Esophagus muscularis mucosa (tissue), 4 donors: ENCODE data around the gene PRKAR2A. TPM values are rescaled to one million over a fixed set of nuclear protein-coding genes. Genes with fewer than 3 reads are reported as not detected.

Source experiments
- DNase-seq: peaks from one replicate; pipeline ENCODE4 v3.0.0-alpha.2; 2017; ENCODE audit errors: extremely low spot score
- H3K27ac ChIP-seq, 4 donors: fragments of 200-600 bp; sonication (generic); replicated peaks in 1 of 4; 1 replicate in 3 of 4; 2 replicates in 1 of 4; pipeline ENCODE4 v1.5.1; 2016 to 2019; ENCODE audit warnings: mild to moderate bottlenecking in 1 of 4
- H3K27me3 ChIP-seq, 4 donors: fragments of 200-600 bp; sonication (generic); one replicate each; pipeline versions ENCODE4 v1.5.1 to v1.6.0; 2016 to 2019
- H3K36me3 ChIP-seq, 4 donors: fragments of 200-600 bp; sonication (generic); one replicate each; pipeline ENCODE4 v1.5.1; 2016 to 2019
- H3K4me1 ChIP-seq, 4 donors: fragments of 200-600 bp; sonication (generic); one replicate each; pipeline ENCODE4 v1.5.1; 2016 to 2019
- H3K4me3 ChIP-seq, 4 donors: fragments of 200-600 bp; sonication (generic); 1 replicate in 2 of 4; 2 replicates in 2 of 4; pipeline ENCODE4 v1.5.1; 2016 to 2019; ENCODE audit warnings: mild to moderate bottlenecking in 4 of 4, moderate library complexity in 1 of 4
- H3K9me3 ChIP-seq, 4 donors: fragments of 200-600 bp; sonication (generic); 1 replicate in 3 of 4; 2 replicates in 1 of 4; pipeline ENCODE4 v1.5.1; 2016 to 2019
- CTCF ChIP-seq, 3 experiments: fragments of 200-600 bp in 2 of 3; fragments of 450-650 bp in 1 of 3; sonication (generic) in 2 of 3; IDR thresholded peaks; one replicate each; pipeline ENCODE4 v1.5.1; 2017 to 2019; ENCODE audit warnings: antibody characterized with exemption in 3 of 3, mild to moderate bottlenecking in 2 of 3, moderate library complexity in 1 of 3
- EP300 ChIP-seq: sonication (generic); formaldehyde crosslinking; IDR thresholded peaks from one replicate; pipeline ENCODE4 v1.6.1; 2017; ENCODE audit warnings: antibody characterized with exemption
- POLR2A ChIP-seq: fragments of 450-650 bp; IDR thresholded peaks from one replicate; pipeline ENCODE4 v1.6.1; 2017; ENCODE audit warnings: antibody characterized with exemption, moderate library complexity, mild to moderate bottlenecking, low read depth
- POLR2AphosphoS5 ChIP-seq, 2 donors: sonication (generic); formaldehyde crosslinking; IDR thresholded peaks; one replicate each; pipeline ENCODE4 v1.6.1; 2017; ENCODE audit warnings: antibody characterized with exemption in 2 of 2
- WGBS: methylation state at CpG from one replicate; pipeline ENCODE4 v1.1.5; 2018; 5-methylcytosine and 5-hydroxymethylcytosine counted together
- intact Hi-C: fragments of 100-400 bp; cut with DNase I; formaldehyde crosslinking; loops from one replicate; pipeline ENCODE4 v1.15.1; 2023
- total RNA-seq, 4 donors: library from RNA; depleted of rRNA; stranded (reverse); fragments of >200 nt; gene quantifications; one replicate each; pipeline versions ENCODE4 v1.1.0 to v1.2.1, GENCODE V29; 2016

The PRKAR2A gene
- total RNA-seq, 4 donors from 2014 or later = 30.7 to 43.3 (median 34.2) TPM

DNA sequence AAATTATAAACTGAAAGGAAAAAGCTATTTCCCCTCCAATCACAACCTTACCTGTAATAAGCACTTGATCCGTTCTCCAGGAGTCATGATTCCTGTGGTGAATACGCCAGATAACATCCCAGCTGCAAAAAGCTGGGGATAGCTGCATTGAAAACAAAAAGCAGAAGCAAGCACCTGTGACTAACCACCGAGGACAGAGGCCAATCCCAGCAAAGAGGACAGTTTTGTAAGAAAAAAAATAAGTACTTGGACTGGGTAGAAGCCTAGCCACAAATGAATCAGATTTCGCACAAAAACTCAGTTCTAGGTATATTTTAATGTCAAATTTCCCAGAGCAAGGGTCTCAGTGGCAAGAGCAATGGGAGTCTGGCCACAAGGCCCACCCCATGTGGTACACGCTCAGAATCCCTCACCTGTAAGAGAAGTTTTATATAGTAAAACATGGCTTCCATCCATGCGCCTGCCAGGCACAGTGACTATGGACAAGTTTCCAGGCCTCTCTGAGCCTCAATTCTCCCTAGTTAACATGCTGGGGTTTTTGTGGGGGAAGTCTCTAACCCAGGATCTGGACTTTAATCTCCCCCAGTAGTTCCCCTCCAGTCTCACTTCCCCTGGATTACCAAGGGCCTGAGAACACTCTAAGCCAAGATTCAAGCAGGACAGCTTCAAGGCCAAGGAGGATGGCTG is 31.8 kb upstream of the PRKAR2A start:
- no peak for TF ChIP-seq POLR2AphosphoS5 (IDR thresholded peaks at IDR 0.05)
- H3K27ac ChIP-seq = no peak overlapping the region
- DNase-seq = no peak
- peaks cover 8 to 86% (median 68%) of the 10 kb centered on the region in 4 donors for H3K36me3 ChIP-seq
- H3K27me3 ChIP-seq = no peaks in the 10 kb centered on the region
- intact Hi-C loops = no loop called here
- H3K9me3 ChIP-seq = no peaks in the 10 kb centered on the region
- 89% methylated on average over 6 of the region's 6 CpGs for WGBS
- peaks cover 0 to 11% (median 0%) of the 10 kb centered on the region in 4 donors for H3K4me1 ChIP-seq
- H3K4me3 ChIP-seq = no peak overlapping the region

GRCh38 chr3:48877671-48878070 is 30.0 kb upstream of the PRKAR2A start:
- H3K9me3 ChIP-seq = no peaks in the 10 kb centered on the region
- no peak overlapping the region for H3K4me3 ChIP-seq
- no peaks in the 10 kb centered on the region for H3K27me3 ChIP-seq
- WGBS = 89% methylated on average over 8 of the region's 8 CpGs
- no peak for DNase-seq
- intact Hi-C loops = no loop called here
- peaks cover 8 to 84% (median 60%) of the 10 kb centered on the region in 4 donors for H3K36me3 ChIP-seq
- peaks cover 0 to 11% (median 0%) of the 10 kb centered on the region in 4 donors for H3K4me1 ChIP-seq
- H3K27ac ChIP-seq = no peak overlapping the region
- TF ChIP-seq CTCF (IDR thresholded peaks at IDR 0.05) (no peak), POLR2A (no peak), POLR2AphosphoS5 (IDR thresholded peaks at IDR 0.05) (no peak), EP300 (no peak)

GRCh38 chr3:48863122-48863521 is 15.4 kb upstream of the PRKAR2A start:
- no peak for TF ChIP-seq CTCF (IDR thresholded peaks at IDR 0.05)
- TF ChIP-seq POLR2AphosphoS5 (IDR thresholded peaks at IDR 0.05) = no peak
- no peak for TF ChIP-seq POLR2A

DNA sequence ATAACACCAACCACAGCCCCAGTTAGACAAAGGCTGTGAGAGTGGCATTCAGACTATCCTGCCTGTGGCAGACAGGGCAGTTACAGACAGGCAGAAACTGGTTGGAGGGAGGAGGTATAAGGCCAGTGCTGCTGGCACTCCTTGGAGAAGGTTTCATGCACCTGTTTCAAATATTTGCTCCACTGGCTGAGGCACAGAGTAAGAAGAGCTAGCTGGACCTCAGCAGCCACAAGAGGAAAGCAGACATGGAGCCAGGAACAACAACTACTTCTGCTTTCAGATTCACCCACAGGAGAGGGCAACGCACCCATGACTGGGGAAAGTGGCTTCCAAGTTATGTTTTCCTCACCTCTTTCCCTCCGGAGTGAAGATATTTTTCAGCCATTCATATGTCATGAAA is 11.5 kb upstream of the PRKAR2A start:
- no peaks in the 10 kb centered on the region for H3K9me3 ChIP-seq
- no peak for DNase-seq
- H3K4me3 ChIP-seq = no peak overlapping the region
- intact Hi-C loops = no loop called here
- H3K27me3 ChIP-seq = no peaks in the 10 kb centered on the region
- H3K27ac ChIP-seq = no peak overlapping the region
- H3K36me3 ChIP-seq = peaks cover 31 to 81% (median 64%) of the 10 kb centered on the region in 4 donors
- no peaks in the 10 kb centered on the region for H3K4me1 ChIP-seq
- TF ChIP-seq CTCF (IDR thresholded peaks at IDR 0.05) (no peak), EP300 (no peak), POLR2AphosphoS5 (IDR thresholded peaks at IDR 0.05) (no peak), POLR2A (no peak)
- WGBS = 64% methylated on average over 2 of the region's 2 CpGs

More at GRCh38 chr3:48863122-48863521, 15.4 kb upstream of the PRKAR2A start:
- Histone ChIP-seq H3K27me3 (no peaks in the 10 kb centered on the region), H3K27ac (no peak overlapping the region), H3K9me3 (no peaks in the 10 kb centered on the region), H3K4me3 (no peak overlapping the region), H3K4me1 (no peaks in the 10 kb centered on the region), H3K36me3 (peaks cover 30 to 68% (median 48%) of the 10 kb centered on the region in 4 donors)
- DNase-seq = no peak
- 99% methylated on average over 3 of the region's 3 CpGs for WGBS
- intact Hi-C loops = no loop called here

DNA sequence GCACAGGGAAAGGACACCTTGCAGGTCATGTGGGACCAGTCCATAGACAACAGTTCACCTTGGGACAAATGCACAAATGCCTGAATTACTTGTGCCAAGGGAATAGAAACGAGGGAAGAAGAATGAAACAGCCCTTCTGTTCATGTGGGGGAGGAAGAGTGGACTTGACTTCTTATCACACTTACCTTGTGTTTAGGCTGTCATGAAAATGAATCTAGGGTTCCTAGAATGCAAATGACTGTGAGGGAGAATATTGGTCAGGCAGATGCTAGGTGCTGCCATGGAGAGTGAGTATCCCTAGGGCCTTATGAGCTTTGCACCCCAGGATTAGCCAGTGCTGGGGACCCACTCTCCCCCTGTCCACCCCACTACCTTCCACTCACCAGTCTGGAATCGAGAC is 11.0 kb upstream of the PRKAR2A start:
- TF ChIP-seq POLR2A (no peak), CTCF (IDR thresholded peaks at IDR 0.05) (no peak), POLR2AphosphoS5 (IDR thresholded peaks at IDR 0.05) (no peak), EP300 (no peak)
- peaks cover 31 to 81% (median 66%) of the 10 kb centered on the region in 4 donors for H3K36me3 ChIP-seq
- 85% methylated on average over 2 of the region's 2 CpGs for WGBS
- H3K4me1 ChIP-seq = no peaks in the 10 kb centered on the region
- DNase-seq = no peak
- H3K27me3 ChIP-seq = no peaks in the 10 kb centered on the region
- intact Hi-C loops = no loop called here
- no peak overlapping the region for H3K27ac ChIP-seq
- H3K4me3 ChIP-seq = no peak overlapping the region
- H3K9me3 ChIP-seq = no peaks in the 10 kb centered on the region
